GM12891 (cell line): ENCODE measurements around the gene OPRM1.

Experiments used
- PAX5 ChIP-seq: IDR thresholded peaks from 2 replicates; pipeline ENCODE4 v1.6.1; 2011; ENCODE audit warnings: low read length, moderate library complexity, mild to moderate bottlenecking; ENCODE audit not compliant: insufficient read depth, severe bottlenecking
- POLR2A ChIP-seq: IDR thresholded peaks from 2 replicates; pipeline ENCODE4 v1.6.1; 2011; ENCODE audit warnings: low read depth, low read length, control low read depth
- POLR2AphosphoS5 ChIP-seq: IDR thresholded peaks from 2 replicates; pipeline ENCODE4 v1.6.1; 2011; ENCODE audit warnings: low read depth, low read length, control low read depth
- TAF1 ChIP-seq: IDR thresholded peaks from 2 replicates; pipeline ENCODE4 v1.6.1; 2011; ENCODE audit warnings: low read depth, low read length, control low read depth

GRCh38 chr6:154111025-154111424 lies 72.0 kb downstream of the OPRM1 start:
- TF ChIP-seq POLR2A (no peak), POLR2AphosphoS5 (no peak), PAX5 (no peak), TAF1 (no peak)
